Measurements from ENCODE around the gene NECAB2. TPM values are rescaled to one million over a fixed set of nuclear protein-coding genes. Genes with fewer than 3 reads are reported as not detected.

NECAB2 gene
- polyA plus RNA-seq, 4 donors: 1.9 to 5.1 (median 2.7) TPM

DNA sequence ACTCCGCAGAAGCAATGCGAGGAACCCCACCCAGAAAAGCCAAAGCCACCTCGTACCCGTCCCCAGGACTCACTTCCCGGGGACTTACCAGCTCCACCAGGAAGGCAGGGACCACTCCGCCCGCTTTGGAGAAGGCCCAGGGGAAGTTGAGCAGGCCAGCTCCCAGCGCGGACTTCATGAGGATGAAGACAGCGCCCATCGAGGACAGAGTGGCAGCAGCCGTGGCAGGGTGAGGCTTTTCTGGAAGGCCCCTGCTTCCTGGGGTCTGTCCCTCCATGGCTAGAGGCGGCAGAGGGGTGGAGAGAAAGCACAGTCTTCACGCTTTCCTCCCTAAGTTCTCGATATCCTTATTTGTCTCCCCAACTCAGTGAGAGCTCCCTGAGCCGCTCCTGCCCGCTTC is 73.8 kb downstream of the NECAB2 start:
- no peak for DNase-seq (ENCODE audit: low read depth in 4 of 4, low spot score in 3 of 4)

DNA sequence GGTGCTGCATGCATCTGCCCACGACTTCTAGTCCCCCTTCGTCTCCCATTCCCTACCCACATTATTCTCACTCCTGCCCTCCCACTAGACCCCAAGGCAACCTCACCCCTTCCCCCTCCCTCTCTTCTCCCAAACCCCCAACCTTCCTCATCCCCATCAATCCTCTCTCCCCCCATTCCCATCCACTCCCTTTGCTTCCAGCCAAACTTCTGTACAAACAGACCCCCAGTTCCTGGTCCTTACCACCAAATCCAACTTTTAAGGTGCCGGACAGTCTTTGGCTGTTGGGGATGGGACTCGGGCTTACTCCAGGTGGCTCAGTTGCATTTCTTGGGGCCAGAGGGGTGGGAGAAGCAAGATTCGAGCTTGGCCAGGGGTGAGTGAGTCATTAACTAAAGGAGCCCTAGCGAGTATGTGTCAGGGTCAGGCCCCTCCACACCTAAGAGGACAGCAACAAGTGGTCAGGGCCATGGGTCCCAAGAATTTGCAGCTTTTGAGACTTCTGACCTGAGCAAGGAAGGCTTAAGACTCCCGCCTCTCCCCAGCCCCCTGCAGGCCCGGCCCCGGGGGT is 74.3 kb downstream of the NECAB2 start, which contains the start of gene SLC38A8:
TSS of gene SLC38A8 (minus strand) at position 488 of the 571 bp plus-strand sequence. CDS start 638 bp downstream, outside the sequence.
- DNase-seq (ENCODE audit: low read depth in 4 of 4, low spot score in 3 of 4): no peak

DNA sequence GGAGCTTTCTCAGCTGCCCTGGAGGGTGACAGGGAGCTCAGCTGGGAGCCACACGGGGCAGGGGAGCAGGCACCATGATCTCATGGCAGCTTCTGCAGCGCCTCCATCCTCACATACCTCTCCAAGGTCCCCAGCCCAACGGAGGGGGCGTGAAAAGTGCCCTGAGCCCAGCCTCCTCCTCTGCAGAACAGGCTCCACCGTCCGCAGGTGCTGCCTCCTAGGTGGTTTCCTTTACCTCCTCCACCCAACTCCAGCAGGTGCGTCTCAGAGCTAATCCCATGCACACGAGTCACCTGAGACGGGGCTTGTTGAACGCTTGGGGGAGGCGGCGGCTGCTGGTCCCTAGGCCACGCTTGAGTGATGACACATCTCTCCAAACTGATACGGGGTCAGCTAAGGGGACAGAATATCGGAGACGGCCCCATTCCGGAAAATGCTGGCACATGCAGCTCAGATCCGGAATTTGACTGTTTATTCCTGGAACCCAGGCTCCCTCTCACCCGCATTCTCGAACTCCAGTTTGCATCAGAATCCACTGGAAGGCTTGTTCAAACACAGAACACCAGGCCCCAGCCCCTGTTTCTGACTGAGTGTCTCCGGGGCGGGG is 74.9 kb downstream of the NECAB2 start:
- no peak for DNase-seq (ENCODE audit: low read depth in 4 of 4, low spot score in 3 of 4)

DNA sequence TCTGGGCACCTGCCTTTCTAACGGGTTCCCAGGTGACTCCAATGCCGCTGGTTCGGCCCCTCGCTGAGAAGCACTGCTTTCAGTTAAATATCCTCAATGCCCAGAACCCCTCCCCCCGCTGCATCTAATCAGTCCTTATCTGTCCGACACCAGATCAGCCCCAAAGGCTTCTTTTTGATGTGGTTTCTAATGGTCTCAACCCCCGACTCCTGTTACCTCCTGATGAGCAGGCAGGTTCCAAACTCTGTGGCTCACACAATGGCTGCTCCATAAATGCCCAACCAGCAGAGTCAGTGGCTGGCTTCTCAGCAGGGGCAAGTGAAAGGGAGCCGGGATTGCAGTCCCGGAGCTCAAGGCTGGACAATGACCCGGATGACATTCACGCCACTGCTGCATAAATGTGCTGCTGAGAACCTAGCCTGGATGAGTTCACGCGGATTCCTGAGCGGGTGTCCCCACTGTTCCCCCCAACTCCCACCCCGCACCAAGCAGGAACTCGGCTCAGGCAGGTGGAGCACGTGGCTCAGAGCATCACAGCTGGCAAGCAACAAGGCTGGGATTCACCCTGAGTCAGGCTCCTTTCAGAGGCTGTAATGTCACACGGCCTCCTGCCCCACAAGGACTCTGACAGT is 75.6 kb downstream of the NECAB2 start:
- no peak for DNase-seq (ENCODE audit: low read depth in 4 of 4, low spot score in 3 of 4)

DNA sequence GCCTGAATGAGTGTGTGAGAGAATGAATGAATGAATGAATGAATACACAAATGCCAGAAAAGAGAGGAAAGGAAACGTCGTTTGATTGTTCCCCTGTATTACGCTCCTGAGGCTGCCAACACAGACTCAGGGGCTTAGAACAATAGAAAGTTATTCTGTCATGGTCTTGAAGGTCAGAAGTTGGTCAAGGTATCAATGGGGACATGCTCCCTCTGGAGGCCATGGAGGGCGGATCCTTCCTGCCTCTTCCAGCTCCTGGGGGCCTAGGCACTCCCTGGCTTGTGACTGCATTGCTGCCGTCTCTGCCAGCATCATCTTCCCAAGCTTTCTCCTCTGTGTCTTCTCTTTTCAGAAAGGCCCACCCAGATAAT is 76.1 kb downstream of the NECAB2 start:
- DNase-seq (ENCODE audit: low read depth in 4 of 4, low spot score in 3 of 4): no peak

DNA sequence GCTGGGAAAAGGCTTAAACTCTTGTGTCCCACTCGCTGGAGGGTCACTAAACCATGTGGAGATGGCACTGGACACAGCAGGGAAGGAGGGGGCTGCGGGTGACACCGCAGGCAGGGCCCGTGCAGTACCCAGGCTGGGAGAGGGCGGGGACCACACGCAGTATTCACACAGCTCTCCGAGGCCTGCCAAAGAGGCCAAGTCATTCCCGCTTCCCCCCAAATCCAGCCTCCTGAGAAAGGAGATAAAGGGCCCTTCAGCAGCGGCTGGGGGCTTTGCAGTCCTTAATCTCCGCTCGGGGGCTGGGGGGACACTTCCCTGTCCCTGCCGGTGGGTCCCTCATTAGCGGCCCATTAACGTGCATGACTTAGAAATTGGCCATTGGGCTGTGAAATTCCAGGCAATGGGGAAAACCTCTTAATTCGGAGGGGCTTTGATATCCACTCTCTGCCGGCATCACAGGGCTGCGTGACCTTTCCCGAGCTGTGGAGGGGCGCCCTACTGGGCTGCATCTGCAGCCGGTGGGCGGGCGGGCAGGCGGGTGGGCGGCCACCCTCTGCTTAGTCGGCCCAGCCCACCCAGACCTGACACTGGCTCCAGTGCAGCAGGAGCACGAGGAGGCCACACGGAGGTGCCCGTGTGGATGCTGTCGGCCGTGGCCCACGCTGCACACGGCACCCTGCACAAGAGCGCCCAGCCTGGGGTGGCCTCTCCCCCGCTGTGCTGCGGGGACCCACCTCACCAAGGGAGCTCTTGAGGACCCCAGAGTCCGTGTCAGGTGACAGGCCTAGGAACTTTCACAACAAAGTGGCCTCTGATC is 77.2 kb downstream of the NECAB2 start:
- no peak for DNase-seq (ENCODE audit: low read depth in 4 of 4, low spot score in 3 of 4)

DNA sequence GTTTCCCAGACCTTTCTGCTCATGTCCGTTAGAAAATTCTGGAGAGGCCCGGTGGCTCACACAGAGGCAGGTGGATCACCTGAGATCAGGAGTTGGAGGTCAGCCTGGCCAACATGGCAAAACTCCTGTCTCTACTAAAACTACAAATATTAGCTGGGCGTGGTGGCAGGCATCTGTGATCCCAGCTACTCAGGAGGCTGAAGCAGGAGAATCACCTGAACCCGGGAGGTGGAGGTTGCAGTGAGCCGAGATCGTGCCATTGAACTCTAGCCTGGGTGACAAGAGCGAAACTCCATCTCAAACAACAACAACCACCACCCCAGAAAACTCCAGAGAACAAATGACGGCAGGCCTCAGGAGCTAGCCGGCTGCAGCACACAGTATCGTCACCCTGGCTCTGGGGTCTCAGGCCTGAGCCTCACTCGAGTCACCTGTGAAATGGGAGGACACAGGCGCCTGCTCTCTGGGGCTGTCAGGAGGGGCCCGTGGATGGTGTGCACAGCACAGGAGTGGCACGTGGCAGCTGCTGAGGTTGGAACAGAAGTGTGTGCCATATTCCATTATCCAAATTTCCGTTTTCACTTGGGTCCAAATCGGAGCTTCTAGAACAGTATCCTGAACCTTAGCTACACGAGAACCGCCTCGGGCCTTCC is 77.9 kb downstream of the NECAB2 start:
- no peak for DNase-seq (ENCODE audit: low read depth in 4 of 4, low spot score in 3 of 4)

DNA sequence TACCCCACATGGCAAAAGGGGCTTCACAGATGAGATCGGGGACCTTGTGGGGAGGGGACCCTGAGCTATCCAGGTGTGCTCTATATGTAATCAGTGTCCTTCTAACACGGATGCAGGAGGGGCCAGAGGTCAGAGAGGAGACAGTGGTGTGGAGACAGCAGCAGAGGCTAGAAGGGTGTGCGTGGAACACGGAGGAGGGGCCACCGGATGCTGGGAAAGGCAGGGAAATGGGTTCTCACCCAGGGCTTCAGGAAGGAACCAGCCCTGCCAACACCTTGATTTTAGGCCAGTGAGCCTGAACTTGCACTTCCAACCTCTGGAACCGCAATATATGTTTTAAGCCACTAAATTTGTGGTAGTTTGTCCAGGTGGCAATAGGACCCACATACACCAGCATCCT is 79.2 kb downstream of the NECAB2 start:
- DNase-seq (ENCODE audit: low read depth in 4 of 4, low spot score in 3 of 4): no peak

DNA sequence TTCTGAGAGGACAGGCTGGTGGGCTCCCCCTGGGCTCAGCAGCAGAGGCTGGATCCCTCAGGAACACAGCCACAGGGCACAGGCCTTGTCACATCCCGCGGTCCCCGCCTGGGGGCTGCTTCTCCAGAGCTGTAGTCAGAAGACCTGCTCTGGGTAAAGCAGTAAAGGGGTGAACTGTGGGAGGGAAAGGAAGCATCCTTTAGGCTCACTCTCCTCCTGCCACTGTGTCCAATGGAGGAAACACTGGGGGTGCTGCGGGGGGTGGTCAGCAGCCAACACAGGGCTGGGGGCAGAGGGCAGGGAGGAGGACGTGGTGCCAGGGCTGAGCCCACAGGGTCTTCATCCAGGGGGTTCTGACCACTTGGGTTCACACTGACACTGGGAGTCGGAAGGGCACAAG is 79.6 kb downstream of the NECAB2 start:
- no peak for DNase-seq (ENCODE audit: low read depth in 4 of 4, low spot score in 3 of 4)

DNA sequence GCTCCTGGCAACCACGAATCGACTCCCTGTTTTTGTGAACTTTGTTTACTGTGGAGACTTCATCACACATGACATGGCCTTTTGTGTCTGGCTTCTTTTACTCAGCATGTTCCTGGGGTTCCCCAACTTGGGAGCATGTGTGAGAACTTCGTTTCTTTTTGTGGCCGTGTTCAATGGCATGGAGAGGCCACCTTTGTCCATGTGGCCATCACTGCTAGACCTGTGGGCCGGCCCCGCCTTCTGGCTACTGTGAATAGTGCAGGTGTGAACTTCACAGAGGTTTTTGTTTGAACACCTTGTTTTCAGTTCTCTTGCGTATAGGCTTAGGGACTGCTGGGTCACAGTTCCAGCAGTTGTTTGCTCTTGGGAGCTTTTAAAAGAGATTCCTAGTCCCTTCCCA is 80.2 kb downstream of the NECAB2 start:
- no peak for DNase-seq (ENCODE audit: low read depth in 4 of 4, low spot score in 3 of 4)

DNA sequence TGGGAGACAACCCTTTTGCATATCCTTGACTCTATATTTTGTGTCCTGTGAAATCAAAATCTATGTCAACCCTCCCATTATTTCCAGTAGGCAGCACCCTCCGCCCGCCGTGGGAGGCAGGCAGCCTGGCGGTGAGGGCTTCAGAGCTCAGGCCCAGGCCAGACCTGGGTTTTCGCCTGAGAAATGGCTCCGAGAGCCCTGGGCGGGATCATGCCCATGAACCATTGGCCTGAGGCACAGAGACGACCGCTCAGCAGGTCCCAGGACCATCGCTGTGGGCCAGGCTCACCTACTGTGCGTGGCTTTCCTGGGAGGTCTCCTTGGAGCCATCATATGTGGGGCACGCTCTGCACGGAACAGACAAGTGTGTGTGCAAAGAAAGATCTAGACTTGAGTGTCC is 80.8 kb downstream of the NECAB2 start:
- DNase-seq (ENCODE audit: low read depth in 4 of 4, low spot score in 3 of 4): no peak

DNA sequence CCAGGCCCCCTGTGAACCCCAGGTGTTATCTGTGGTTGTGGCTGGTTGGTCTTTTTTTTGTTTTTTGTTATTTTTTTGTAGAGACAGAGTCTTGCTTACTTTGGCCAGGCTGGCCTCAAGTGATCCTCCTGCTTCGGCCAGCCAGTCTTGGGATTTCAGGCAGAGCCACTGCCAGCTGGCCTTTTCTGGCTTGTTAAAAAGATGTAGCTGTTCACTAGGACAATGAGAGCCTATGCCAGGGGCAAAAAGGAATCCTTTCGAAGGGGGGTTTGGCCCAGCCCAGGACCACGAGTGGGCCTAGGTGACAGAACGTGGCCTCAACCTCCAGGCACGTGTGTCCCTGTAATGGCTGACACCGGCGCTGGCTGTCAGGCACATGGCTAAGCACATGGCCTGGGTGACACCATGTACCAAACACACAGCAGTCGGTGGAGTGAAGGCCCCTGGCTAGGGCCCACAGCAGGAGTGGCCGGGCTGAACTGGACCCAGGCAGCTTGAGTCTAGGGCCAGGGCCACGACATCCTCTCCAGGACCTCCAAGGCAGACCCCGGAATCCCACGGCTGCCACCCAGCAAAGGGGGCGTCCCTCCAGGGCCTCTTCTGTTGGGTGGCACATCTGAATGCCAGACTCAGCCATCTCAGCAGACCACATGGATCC is 81.5 kb downstream of the NECAB2 start:
- DNase-seq (ENCODE audit: low read depth in 4 of 4, low spot score in 3 of 4): no peak

DNA sequence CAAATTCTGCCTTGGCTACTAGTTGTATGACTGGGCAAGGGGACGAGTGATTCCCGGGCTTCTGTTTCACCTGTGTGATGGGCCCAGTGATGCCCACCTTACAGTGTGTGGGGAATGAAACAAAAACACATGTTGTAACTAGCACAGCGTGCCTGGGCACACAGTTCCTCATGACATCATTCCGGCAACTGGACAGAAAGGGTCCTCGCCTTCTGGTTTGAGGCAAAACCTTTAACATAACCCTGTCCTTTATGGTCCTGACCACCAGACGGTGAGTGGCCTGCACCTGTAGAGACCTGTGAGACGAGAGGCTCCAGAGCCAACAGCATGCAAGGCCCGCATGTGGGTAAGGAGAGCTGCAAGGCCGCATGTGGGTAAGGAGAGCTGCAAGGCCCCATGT is 82.3 kb downstream of the NECAB2 start:
- DNase-seq (ENCODE audit: low read depth in 4 of 4, low spot score in 3 of 4): no peak

DNA sequence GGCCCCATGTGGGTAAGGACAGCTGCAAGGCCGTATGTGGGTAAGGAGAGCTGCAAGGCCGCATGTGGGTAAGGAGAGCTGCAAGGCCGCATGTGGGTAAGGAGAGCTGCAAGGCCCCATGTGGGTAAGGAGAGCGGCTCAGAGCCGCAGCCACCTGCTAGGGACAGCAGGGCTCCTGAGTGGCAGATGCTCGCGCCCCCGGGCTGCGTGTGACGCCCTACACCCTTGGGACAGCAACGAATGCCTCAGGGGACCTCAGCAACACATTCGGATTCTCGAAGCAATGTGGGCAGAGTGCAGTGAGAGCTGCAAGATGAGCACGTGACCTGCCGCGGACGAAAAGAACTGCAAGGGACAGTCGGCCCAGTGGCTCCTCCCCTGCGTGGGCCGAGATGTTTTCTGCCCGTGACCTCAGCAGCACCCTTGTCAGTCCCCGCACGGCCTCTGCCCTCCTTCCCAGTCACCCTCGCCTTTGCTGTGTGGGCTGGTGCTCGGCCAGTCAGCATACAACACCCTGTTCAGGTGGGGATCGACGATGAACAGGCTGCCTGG is 84.1 kb downstream of the NECAB2 start:
- no peak for DNase-seq (ENCODE audit: low read depth in 4 of 4, low spot score in 3 of 4)

Other genes starting within 250 kb of the NECAB2 start
- 100 to 1,000 TPM; 210 to 253 (median 237) TPM for gene HSBP1, start 160.3 kb upstream of the NECAB2 start, polyA plus RNA-seq (ENCODE audit: insufficient read length in 4 of 4)
- gene MLYCD, start 69.1 kb upstream of the NECAB2 start, polyA plus RNA-seq (ENCODE audit: insufficient read length in 4 of 4): 1 to 10 TPM; 4.3 to 5.4 (median 4.4) TPM
- gene OSGIN1, start 15.0 kb upstream of the NECAB2 start, polyA plus RNA-seq (ENCODE audit: insufficient read length in 4 of 4): under 1 TPM; 0.51 to 0.68 (median 0.59) TPM
- gene SLC38A8, start 74.6 kb downstream of the NECAB2 start, polyA plus RNA-seq (ENCODE audit: insufficient read length in 4 of 4): under 1 TPM in 1 of 4 donors, not detected in 3; 0.27 TPM
- 100 to 1,000 TPM; 112 to 115 (median 115) TPM for gene MBTPS1, start 148.7 kb downstream of the NECAB2 start, polyA plus RNA-seq (ENCODE audit: insufficient read length in 4 of 4)
- 10 to 100 TPM; 38.7 to 53.0 (median 47.2) TPM for gene HSDL1, start 176.9 kb downstream of the NECAB2 start, polyA plus RNA-seq (ENCODE audit: insufficient read length in 4 of 4)
- 1 to 10 TPM; 3.3 to 4.7 (median 4.4) TPM for gene DNAAF1, start 177.1 kb downstream of the NECAB2 start, polyA plus RNA-seq (ENCODE audit: insufficient read length in 4 of 4)
- gene TAF1C, start 218.8 kb downstream of the NECAB2 start, polyA plus RNA-seq (ENCODE audit: insufficient read length in 4 of 4): 10 to 100 TPM; 30.7 to 47.6 (median 40.2) TPM
- under 1 TPM in 2 of 4 donors, not detected in 2; 0.28 to 0.35 TPM for gene ADAD2, start 222.9 kb downstream of the NECAB2 start, polyA plus RNA-seq (ENCODE audit: insufficient read length in 4 of 4)